Natural killer cell (primary cell): ENCODE data around the gene STX5. TPM values are rescaled to one million over a fixed set of nuclear protein-coding genes. Genes with fewer than 3 reads are reported as not detected.
"Not testable (repeated sequence)": the region's sequence is repeated elsewhere in the genome, so short reads cannot be mapped to it uniquely, and the experiment has no call there.

ENCODE experiments used
- ATAC-seq, 3 donors: fragments of 150-1000 bp in 2 of 3; fragments of 200-7000 bp in 1 of 3; cut with Tn5 transposase; 1 replicate in 1 of 3; 2 replicates in 2 of 3; pipeline ENCODE4 v1.10.0; 2021; ENCODE audit warnings: mild to moderate bottlenecking in 2 of 3, moderate library complexity in 2 of 3
- DNase-seq, 2 donors: peaks; one replicate each; pipeline versions ENCODE4 v3.0.0 to v3.0.0-alpha.2; 2013 to 2021; ENCODE audit warnings: mixed read lengths in 1 of 2
- H3K27ac ChIP-seq: one replicate; pipeline ENCODE4 v1.5.1; 2013; ENCODE audit warnings: mild to moderate bottlenecking, low read length
- H3K27me3 ChIP-seq: one replicate; pipeline ENCODE4 v1.6.1; 2013; ENCODE audit warnings: low read length; ENCODE audit not compliant: control insufficient read depth, insufficient read depth
- H3K36me3 ChIP-seq: one replicate; pipeline ENCODE4 v1.6.1; 2013; ENCODE audit warnings: low read length; ENCODE audit not compliant: control insufficient read depth, insufficient read depth
- H3K4me1 ChIP-seq: one replicate; pipeline ENCODE4 v1.6.1; 2013; ENCODE audit warnings: low read length; ENCODE audit not compliant: control insufficient read depth, insufficient read depth
- H3K4me3 ChIP-seq: one replicate; pipeline ENCODE4 v1.5.1; 2013; ENCODE audit warnings: low read length
- H3K9me3 ChIP-seq: one replicate; pipeline ENCODE4 v1.6.1; 2013; ENCODE audit warnings: low read length; ENCODE audit not compliant: control insufficient read depth, insufficient read depth
- H3K27ac Mint-ChIP-seq, 2 donors: one replicate each; pipeline ENCODE4 v1.8.0; 2022; ENCODE audit warnings: mild to moderate bottlenecking in 2 of 2, mixed read lengths in 2 of 2, moderate library complexity in 1 of 2
- H3K27me3 Mint-ChIP-seq, 2 donors: one replicate each; pipeline ENCODE4 v1.8.0; 2022; ENCODE audit warnings: low read depth in 2 of 2, mixed read lengths in 2 of 2
- H3K36me3 Mint-ChIP-seq: one replicate; pipeline ENCODE4 v1.8.0; 2022; ENCODE audit warnings: mixed read lengths
- H3K4me1 Mint-ChIP-seq, 2 donors: one replicate each; pipeline ENCODE4 v1.8.0; 2022; ENCODE audit warnings: mixed read lengths in 2 of 2
- H3K4me3 Mint-ChIP-seq: one replicate; pipeline ENCODE4 v1.8.0; 2022; ENCODE audit warnings: mild to moderate bottlenecking, moderate library complexity, mixed read lengths
- H3K9me3 Mint-ChIP-seq, 2 donors: one replicate each; pipeline ENCODE4 v1.8.0; 2022; ENCODE audit warnings: mixed read lengths in 2 of 2
- CTCF ChIP-seq: fragments of 200-600 bp; IDR thresholded peaks from one replicate; pipeline ENCODE4 v1.8.0; 2022; ENCODE audit warnings: antibody characterized with exemption
- WGBS: methylation state at CpG from one replicate; pipeline ENCODE4 v1.1.7; 2013; ENCODE audit warnings: missing lambda C conversion rate; ENCODE audit not compliant: insufficient coverage; 5-methylcytosine and 5-hydroxymethylcytosine counted together
- intact Hi-C: fragments of 100-400 bp; cut with micrococcal nuclease; formaldehyde crosslinking; loops from one replicate; pipeline ENCODE4 v1.14.2; 2022
- total RNA-seq, 4 donors: library from RNA; stranded (reverse); fragments of 120-200 nt in 1 of 4; gene quantifications; one replicate each; pipeline versions ENCODE4 v1.2.3 to v1.2.4, GENCODE V29; 2013 to 2022

Gene STX5
- total RNA-seq, 3 donors from 2014 or later (not counting 1 experiment from before 2014, with no cell fraction given), result 138 to 171 (median 166) TPM

- WGBS, result 94% methylated on average over 7 of the region's 7 CpGs
- no peak for TF ChIP-seq CTCF
- no peak for DNase-seq
- H3K9me3 ChIP-seq, result no peaks in the 10 kb centered on the region
- H3K36me3 ChIP-seq, result no peaks in the 10 kb centered on the region
- no peak for ATAC-seq
- H3K27ac ChIP-seq, result no peak overlapping the region
- peaks cover 4% of the 10 kb centered on the region for H3K4me1 ChIP-seq
- no peak overlapping the region for H3K4me3 ChIP-seq
- H3K27me3 ChIP-seq, result no peaks in the 10 kb centered on the region
- H3K4me3 Mint-ChIP-seq, result no peak overlapping the region
- H3K27ac Mint-ChIP-seq, result no peak overlapping the region
- H3K4me1 Mint-ChIP-seq, result peaks cover 4% of the 10 kb centered on the region in 2 donors
- no peaks in the 10 kb centered on the region for H3K27me3 Mint-ChIP-seq
- H3K36me3 Mint-ChIP-seq, result no peaks in the 10 kb centered on the region
- intact Hi-C loops, result no loop called here
- H3K9me3 Mint-ChIP-seq, result no peaks in the 10 kb centered on the region
These were observed 43.0 kb upstream of the STX5 start for GRCh38 chr11:62874851-62875250.

GRCh38 chr11:62865635-62866034, 33.8 kb upstream of the STX5 start:
- DNase-seq (no peak), ATAC-seq (no peak)
- no peaks in the 10 kb centered on the region for H3K36me3 Mint-ChIP-seq
- no peak overlapping the region for H3K4me3 Mint-ChIP-seq
- Histone ChIP-seq H3K27me3 (no peaks in the 10 kb centered on the region), H3K4me3 (no peak overlapping the region), H3K27ac (no peak overlapping the region), H3K4me1 (peaks cover 3% of the 10 kb centered on the region), H3K9me3 (no peaks in the 10 kb centered on the region), H3K36me3 (no peaks in the 10 kb centered on the region)
- TF ChIP-seq CTCF, result no peak
- no peak overlapping the region for H3K27ac Mint-ChIP-seq
- no peaks in the 10 kb centered on the region for H3K9me3 Mint-ChIP-seq
- intact Hi-C loops, result loop anchor here (10.0 kb wide), 1 partner anchor 471 kb away; no protein-coding TSS in a partner anchor
- H3K27me3 Mint-ChIP-seq, result no peaks in the 10 kb centered on the region
- H3K4me1 Mint-ChIP-seq, result peaks cover 6% of the 10 kb centered on the region in 2 donors
- 90% methylated on average over 6 of the region's 6 CpGs for WGBS

- no peaks in the 10 kb centered on the region for H3K36me3 Mint-ChIP-seq
- Histone ChIP-seq H3K4me1 (peaks cover 3% of the 10 kb centered on the region), H3K9me3 (no peaks in the 10 kb centered on the region), H3K4me3 (no peak overlapping the region), H3K36me3 (no peaks in the 10 kb centered on the region), H3K27ac (no peak overlapping the region), H3K27me3 (no peaks in the 10 kb centered on the region)
- no peaks in the 10 kb centered on the region for H3K9me3 Mint-ChIP-seq
- H3K27ac Mint-ChIP-seq, result no peak overlapping the region
- peaks cover 6% of the 10 kb centered on the region in 2 donors for H3K4me1 Mint-ChIP-seq
- no peak for DNase-seq
- no peak overlapping the region for H3K4me3 Mint-ChIP-seq
- intact Hi-C loops, result loop anchor here (2.0 to 10.0 kb wide), 3 partner anchors 17 to 469 kb away; partner anchors contain the start of genes SLC3A2 and TTC9C
- ATAC-seq, result no peak
- TF ChIP-seq CTCF, result no peak
- H3K27me3 Mint-ChIP-seq, result no peaks in the 10 kb centered on the region
- WGBS, result 78% methylated on average over 3 of the region's 4 CpGs
These were observed 32.0 kb upstream of the STX5 start for GRCh38 chr11:62863687-62864335.

- not testable (repeated sequence) for H3K27ac ChIP-seq, H3K36me3 Mint-ChIP-seq, DNase-seq, H3K4me1 Mint-ChIP-seq, H3K36me3 ChIP-seq, H3K27me3 Mint-ChIP-seq, H3K4me3 ChIP-seq, H3K9me3 ChIP-seq, H3K27me3 ChIP-seq, H3K4me3 Mint-ChIP-seq, ATAC-seq, H3K27ac Mint-ChIP-seq, H3K9me3 Mint-ChIP-seq
- peaks cover 11% of the 10 kb centered on the region for H3K4me1 ChIP-seq
- 90% methylated on average over 16 of the region's 16 CpGs for WGBS
- intact Hi-C loops, result loop anchor here (1.0 to 10.0 kb wide), 5 partner anchors 19 to 467 kb away; partner anchors contain the start of genes SLC3A2 and TTC9C
These were observed 29.8 kb upstream of the STX5 start for GRCh38 chr11:62861564-62862192.
